Inflammatory macrophage treated with lipopolysaccharide for 1 hour (primary cell): ENCODE results near the gene CFAP74.

Source experiments
- DNase-seq, 2 donors: peaks; one replicate each; pipeline ENCODE4 v3.0.0-alpha.2; 2020 to 2022

CFAP74 gene

DNA sequence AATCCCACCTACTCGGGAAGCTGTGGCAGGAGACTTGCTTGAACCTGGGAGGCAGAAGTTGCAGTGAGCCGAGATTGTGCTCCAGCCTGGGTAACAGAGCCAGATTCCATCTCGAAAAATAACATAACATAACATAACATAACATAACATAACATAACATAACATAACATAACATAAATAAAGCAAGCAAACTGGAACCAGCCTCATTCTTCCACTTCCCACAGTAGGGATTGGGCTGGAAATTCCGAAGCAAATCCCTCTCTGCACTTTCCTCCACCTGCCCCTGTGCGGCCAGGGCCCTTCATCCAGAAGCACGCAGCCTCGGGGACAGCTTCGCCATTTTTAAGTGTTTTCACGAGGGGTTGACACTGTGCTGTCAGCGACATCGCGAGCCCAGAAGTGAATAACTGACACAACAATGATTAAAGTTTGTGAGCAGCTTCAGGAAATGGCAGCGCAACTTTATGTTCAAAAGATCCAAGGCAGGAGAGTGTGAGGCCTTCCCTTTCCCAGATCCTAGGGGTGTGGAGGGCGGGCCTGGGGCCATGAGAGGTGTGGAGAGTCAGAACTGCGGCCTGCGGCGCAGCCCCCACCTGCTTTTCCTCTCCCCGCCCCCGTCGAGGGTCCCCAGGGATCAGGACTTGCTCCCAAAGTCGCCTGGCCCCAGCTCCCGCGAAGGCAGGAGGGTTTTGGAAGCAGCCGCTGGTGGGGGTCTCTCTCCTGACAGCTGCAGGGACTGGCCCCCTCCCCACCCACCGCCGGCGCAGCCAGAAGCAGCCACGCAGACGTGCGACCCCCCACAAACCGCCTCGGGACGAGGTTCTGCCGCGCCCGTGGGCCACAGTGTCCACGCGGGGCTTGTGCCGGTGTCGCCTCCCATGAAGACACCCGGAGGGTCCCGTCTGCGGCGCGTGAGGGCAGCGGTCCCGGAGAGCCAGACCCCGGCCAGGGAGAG is 14.9 kb upstream of the CFAP74 start:
- DNase-seq, result no peak

DNA sequence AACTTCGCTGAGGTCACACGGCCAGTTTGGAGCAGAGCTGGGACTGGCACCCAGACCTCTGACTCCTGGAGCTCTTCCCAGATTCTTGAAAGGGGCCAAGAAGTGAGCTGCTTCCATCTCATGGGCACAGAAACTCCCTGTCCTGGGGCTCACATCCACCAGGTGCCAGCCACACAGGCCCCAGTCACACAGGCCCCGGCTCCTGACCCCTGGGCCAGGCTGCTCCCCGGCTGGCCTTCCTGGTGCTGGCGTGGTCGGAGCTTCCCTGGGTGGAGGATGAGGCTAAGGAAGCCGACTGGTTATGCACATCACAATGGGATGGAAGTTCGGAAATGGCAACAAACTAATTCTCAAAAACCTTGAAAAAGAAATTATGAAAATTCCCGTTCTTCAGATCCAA is 12.5 kb upstream of the CFAP74 start:
- no peak for DNase-seq

DNA sequence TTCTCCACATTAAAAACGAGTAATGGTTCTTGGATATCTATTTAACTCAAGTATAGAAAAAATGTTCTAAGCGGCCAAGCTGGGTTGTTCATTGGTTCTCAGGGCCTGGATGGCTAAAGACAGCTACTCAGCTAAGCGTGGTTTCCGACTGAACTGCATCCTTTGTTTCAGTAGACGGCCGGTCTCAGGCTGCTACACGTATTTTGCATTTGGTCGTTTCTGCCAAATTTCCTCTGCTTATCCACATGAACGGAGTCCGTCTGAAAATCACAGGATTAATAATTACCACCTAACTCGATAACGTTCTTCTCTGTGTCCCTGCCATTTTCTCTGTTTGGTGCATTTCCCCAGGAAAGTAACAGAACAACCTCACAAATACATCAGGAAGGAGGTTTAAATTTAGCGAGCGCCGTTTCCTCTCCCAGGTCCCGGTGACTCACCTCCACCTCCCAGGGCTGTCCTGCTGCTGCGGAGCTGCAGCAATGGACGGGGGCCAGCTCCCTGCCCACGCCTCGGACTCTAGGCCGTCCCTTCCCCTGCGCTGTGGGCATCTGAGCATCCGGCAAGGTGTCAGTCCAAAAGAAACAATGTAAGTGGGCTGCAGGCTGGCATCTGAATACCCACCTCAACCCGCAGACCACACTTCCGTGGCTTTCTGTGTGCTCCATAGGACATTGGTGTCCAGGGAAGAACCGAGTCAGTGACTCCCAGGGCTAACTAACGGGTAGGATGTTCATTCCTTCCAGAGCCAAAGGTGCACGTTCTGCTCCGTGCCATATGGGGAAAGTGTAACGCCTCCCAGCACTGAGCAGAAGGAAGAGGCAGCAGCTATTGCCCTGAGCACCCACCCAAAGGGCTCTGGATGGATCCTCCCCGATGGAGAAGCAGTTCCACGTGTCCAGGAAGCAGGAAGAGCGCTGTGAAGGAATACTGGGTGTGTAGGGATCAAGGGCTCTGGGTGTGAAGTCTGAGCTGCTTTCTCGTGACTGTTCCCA is 11.5 kb upstream of the CFAP74 start:
- DNase-seq, result no peak

DNA sequence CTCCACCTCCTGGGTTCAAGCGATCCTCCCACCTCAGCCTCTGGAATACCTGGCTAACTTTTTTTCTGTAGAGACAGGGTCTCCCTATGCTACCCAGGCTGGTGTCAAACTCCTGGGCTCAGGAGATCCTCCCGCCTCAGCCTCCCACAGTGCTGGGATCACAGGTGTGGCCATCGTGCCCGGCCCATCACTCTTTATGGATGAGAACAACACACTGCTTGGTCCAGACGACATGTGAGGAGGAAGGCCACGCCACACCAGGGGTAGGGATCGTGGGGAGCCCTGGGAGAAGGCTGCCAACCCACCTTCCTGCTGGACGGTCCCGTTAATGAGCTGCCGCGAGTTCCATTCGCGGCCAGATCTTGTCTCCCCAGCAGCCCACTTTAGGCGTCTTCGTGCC is 10.6 kb upstream of the CFAP74 start:
- DNase-seq, result no peak

DNA sequence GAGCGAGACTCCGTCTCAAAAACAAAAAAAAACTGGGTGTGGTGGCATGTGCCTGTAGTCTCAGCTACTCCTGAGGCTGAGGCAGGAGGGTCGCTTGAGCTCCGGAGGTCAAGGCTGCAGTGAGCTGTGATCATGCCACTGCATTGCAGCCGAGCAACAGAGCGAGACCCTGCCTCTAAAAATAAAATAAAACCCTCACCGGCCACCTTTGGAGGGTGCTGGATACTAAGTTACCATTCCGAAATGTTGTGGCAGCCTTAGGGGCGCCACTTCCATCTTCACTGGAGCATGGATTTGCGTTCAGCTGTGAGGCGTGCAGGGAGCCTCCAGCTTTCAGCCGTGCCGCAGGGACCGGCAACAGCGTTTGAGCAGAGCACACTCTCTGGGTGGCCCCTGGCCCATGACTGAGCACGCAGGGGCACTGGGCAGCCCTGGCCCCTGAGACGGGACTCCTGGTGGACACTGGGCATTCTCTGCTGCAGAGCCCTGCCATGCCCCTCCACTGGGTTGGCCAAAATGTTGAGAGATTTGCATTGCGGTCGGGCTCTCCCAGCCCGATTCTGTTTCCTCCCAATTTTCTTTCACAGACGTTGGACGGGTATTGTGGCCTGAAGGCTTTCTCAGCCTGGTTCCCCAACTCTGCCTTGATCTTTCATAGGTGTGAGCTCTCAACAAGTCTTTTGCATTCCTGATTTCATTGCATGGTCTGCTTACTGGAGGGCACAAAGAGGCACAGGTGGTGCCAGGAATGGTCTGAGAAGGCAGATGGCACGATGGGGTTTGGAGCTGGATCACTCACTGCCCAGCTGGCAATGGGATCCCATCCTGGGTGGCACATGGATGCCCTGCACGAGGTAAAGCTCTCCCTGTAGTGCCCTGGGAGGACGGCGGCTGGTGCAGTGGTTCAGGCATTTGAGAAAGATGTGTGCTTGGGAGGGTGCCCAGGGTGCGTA is 5.8 kb upstream of the CFAP74 start:
- DNase-seq, result no peak

DNA sequence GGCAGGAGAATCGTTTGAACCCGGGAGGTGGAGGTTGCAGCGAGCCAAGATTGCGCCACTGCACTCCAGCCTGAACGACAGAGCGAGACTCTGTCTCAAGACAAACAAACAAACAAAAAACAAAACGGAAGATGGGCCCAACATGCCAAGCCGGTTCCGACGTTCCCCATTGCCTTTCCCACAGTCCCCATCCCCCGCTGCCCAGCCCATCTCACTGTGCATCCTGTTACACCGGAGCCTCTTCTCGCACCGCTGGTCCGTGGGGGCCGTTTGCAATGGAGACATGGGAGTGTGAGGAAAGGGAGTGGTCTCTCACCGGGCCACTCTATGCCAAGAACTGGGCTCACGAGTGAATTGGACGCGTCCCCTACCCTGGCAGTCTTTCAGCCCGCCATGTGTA is 1.3 kb upstream of the CFAP74 start:
- no peak for DNase-seq

DNA sequence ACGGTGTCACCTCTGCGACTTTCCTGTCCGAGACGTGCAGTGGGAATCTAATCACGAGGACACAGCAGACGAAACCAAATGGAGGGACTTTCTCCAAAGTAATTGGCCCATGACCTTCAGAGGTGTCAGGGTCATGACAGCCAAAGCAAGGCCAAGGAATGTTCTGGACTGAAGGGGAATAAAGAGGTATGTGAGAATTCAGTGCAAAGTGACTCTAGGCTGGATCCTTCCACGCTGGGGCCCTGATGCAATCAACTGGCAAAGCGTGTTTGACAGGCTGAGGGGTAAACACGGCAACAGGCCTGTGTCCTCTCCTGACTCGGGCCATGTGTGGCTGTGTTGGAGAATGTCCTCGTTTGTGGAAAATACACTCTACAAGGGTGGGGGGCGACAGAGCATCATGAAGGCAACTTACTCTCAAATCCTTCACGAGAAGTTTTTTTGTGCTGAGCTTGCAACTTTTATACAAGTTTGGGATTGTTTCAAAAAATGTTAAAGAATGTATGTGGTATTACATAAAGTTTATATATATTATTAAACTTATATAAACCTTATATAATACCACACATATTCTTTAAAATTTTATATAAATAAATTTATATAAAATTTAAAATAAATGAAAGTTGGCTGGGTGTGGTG is 1.7 kb downstream of the CFAP74 start:
- DNase-seq, result no peak

DNA sequence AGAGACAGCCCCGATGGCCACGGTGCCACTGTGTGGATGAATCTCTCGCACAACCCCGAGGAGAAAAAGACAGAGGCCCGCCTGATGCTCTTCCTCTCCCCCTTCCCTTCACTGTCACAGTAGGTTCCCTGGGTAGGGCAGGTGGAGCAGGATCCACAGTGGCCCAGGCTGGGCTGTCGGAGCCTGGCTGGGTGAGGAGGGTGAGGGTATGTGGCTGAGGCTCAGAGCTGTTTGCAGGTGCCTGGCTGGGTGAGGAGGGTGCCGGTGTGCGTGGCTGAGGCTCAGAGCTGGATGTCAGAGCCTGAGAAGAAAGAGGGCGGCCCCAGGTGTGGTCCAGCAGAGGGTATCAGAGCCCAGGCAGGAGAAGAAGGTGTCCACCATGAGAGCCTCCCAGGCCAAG is 2.7 kb downstream of the CFAP74 start:
- DNase-seq, result no peak

DNA sequence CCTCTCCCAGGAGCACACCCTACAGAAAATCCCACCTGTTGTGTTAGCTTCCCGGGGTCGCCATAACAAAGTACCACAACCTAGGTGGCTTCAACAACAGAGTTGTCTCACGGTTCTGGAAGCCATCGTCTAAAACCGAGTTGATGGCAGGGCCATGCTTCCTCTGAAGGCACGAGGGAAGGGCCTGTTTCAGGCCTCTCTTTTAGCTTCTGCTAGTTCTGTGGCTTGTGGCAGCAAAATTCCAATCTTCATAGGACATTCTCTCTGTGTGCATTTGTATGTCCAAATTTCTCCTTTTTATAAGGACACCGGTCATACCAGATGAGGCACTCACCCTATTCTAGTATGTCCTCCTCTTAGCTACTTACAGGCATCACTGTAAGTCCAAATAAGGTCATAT is 3.2 kb downstream of the CFAP74 start:
- DNase-seq, result no peak

DNA sequence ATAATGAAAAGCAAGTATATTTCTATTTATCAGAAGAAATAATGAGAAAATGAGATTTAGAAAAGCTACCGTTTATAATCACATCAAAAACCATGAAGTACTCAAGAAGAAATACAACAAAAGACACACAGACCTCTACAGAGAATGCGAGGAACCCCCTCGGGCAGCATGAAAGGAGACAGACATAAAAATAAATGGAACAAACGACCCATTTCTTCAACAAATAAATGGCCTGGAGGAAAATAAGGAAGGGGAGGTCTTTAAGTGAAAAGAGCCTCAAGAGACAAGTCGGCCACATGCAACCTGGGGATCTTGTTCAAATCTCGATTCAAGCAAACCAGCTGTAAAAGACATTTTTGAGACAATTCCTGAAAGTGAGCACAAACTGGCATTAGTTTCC is 6.0 kb downstream of the CFAP74 start:
- no peak for DNase-seq

DNA sequence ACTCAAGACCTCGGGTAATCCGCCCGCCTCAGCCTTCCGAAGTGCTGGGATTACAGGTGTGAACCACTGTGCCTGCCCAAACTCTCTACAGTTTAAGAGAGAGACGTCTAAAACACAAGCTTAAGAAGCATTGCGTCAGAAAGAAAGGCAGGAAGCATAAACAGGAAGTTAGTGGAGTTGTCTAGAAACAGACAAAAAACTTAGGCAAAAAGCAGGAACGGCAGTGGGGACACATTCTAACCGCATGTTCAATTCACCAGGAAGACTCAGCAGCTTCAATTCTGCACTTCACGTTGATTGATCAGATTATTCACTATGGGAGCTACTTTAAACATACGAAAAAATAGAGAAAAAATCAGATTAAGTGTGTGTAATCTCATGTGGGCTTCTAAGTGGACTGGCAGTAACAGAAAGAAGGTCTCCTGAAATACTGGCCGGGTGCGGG is 7.4 kb downstream of the CFAP74 start:
- DNase-seq, result peak; percentile 68 to 73

DNA sequence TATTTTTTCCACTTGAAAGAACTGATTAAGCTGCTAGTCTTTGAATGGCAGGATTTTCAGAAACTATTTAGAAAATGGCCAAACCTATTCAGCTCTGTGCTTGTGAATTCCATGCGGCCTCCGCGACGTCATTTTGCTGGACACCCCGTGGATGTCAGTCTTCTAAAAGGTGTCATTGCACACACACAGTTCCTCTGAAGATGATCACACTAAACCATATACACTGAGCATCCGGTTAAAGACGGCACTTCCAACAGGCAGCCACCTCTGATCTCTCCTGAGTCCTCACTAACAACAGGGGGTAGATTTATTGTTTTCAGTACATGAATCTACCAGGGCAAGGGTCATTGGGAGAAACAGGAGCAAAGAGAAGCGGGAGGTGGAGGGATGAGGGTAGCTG is 9.1 kb downstream of the CFAP74 start:
- no peak for DNase-seq

DNA sequence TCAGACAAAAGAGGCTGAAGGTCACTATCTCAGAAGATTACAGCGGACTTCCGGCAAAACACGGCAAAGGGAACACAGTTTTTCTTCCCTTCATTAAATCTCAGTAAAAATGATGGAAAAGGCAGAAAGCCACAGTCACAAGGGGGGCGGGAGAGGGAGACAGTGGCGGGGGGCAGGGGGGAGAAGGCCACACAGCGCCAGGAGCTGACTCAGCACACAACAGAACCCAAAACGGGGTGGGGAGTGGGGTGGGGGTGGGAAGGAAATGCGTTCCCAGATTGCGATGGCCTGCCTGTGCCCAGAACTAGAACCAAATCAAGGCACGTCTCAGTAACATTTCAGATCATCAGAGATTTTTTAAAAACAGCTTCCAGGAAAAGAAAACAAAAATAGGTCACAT is 13.4 kb downstream of the CFAP74 start:
- no peak for DNase-seq

DNA sequence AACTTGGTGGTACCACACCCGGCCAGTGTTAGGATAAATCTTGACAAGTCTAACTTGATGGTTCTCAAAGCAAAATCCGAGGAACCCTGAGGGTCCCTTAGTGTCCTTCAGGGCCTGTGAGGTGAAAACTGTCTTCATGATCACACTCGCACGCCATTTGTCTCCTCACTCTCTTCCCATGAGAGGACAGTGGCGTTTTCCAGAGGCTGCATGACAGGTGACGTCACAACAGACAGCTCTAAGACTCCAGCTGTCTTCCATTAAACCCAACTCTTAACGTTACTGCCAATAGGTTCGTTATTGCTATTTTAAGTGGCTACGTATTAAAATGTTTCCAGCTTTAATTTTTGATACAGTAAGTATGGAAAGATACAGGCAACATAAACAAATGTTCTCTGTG is 13.8 kb downstream of the CFAP74 start:
- DNase-seq, result no peak

DNA sequence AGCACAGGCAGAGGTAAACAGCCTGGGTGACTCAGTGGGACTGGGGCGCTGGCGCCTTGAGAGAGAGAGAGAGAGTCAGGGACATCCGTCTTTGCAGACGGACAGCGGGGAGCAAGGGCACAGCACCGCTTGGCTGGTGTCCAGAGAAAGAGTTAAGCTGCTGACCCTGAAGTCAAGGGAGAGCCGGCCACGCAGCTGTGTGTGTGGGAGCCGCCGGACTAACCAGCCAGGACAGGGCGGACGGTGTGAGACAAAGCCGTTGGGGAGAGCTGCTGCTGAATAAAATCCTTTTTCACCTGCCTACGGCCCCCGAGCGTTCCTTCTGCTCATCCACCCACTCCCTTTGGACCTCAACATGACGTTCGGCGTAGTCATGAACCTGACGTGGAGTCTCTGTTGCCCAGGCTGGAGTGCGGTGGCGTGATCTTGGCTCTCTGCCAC is 14.5 kb downstream of the CFAP74 start:
- no peak for DNase-seq

DNA sequence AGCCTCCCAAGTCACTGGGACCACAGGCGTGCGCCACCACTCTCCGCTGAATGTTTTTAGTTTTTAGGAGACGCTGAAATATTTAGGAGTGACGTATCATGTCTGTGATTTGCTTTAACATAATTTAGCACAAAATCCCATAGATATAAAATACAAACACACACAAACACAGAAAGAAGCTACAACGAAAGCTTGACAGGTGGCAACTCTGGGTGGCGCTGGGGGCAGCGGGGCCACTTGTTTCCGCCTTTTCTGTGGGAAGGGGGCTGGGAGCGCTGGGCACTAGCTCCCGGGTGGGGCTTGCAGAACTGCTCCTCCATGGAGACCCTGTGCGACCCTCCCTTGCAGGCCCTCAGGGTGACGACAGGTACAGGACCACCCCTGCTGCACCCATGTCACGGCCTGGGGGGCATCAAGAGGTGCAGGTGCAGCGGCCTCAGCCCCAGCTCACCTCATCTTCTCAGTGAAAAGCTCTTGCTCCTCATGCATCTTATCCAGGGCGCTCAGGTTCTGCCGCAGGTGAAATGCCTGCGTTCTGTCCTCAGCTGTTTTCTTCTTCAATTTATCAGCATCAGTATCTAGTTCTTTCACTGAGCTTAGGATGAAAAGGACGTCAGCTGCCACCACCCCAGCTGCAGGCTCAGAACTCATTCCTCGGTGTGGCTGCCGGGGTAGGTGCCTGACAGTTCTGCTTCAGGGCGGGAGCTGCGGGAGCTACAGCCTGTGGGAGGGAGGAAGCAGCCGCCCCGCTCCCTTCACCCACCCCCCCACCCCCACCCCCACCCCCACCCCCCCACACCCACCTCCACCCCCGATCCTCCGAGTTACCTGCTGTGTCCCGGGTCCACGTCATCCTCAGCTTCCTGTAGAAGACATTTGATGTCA is 15.3 kb downstream of the CFAP74 start:
- DNase-seq, result no peak

DNA sequence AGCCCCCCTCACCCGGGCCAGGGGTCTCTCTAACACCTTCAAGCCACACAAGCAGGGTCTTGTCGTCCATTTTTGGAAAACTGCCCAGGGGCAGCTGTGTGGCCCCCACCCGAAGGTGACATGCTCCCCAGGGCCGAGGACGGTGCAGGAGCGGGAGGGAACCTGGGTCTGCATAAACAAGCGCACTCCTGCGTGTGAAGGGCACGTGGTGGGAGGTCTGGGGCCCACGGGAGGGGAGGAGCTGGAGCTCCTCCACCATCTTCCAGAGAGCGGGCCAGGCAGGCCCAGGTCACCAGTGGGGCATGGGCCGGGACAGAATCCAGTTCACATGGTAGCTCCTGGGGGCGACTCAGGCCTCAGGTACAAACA is 16.5 kb downstream of the CFAP74 start:
- no peak for DNase-seq

DNA sequence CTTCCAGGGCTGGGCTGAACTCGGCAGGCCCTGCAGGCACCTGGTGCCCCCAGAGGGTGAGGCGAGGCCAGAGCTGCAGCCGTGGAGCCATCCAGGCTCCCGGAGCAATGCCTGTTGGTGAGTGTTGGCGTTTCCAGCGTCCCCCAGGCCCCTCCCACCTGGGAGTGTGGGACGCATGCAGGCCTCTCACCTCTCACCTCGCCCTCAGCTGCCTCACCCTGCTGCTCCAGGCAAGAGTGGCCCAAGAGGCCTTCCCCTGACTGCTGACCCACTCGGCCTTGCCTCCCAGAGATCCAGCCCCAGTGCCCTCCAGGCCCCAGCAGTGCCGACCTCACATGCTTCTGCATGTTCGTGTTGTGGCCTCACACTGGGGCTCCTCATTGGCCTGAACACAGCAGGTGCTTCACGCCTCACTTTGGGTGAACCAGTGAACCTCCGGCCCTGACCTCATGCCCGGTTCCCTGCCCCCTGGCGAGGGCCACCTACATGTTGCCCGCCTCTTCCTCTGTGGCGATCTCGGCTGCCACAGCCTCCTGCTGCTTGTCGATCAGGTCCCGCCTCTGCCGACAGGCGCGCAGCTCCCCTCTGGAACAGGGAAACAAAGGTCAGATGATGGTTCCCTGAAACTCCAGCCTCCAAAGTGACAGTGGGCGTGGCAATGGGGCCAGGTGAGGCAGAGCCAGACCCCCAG is 17.0 kb downstream of the CFAP74 start:
- DNase-seq, result no peak

DNA sequence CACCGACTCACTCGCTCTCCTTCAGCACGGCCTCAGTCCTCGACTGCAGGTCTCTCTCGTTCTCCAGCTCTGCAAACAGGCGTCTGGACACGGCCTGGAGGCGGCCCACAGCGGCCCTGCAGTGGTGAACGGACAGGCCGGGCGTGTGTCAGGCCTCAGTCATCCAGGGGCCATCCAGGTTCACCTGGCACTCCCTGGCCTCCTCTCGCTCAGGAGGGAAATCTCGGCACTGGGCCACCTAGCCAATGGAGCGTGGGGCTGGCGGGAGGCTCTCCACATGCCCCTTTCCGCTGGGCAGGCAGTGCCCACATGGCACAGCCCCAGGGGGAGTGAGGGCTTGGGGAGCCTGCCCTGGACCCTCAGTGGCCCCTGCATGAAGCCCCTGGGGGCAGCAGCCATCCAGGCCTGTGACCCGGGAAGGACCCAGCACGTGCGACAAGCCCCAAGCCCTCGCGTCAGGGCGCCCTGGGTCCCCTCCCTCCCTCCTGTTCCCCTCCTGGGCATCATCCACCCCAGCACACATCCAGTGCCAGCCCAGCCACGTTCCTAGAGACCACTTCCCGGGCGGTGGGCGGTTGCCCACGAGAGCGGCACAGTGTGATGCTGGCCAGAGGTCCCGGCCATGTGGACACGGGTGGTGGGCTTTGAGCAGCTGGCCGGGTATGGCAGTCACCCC is 18.1 kb downstream of the CFAP74 start:
- DNase-seq, result no peak
